Activated T-cell treated with anti-CD3 and anti-CD28 coated beads, Interleukin-2, amount 50 U/mL, for 48 hours (primary cell): ENCODE measurements around the gene FBH1.
"Not testable (repeated sequence)": the region's sequence is repeated elsewhere in the genome, so short reads cannot be mapped to it uniquely, and the experiment has no call there.

Source experiments
- DNase-seq, 2 experiments: peaks; one replicate each; pipeline ENCODE4 v3.0.0-alpha.2; 2020

The FBH1 gene

GRCh38 chr10:5961405-5962100 is 71.5 kb downstream of the FBH1 start:
- DNase-seq: no peak

- DNase-seq: not testable (repeated sequence)
These were observed 72.4 kb downstream of the FBH1 start for GRCh38 chr10:5962358-5962940.

DNA sequence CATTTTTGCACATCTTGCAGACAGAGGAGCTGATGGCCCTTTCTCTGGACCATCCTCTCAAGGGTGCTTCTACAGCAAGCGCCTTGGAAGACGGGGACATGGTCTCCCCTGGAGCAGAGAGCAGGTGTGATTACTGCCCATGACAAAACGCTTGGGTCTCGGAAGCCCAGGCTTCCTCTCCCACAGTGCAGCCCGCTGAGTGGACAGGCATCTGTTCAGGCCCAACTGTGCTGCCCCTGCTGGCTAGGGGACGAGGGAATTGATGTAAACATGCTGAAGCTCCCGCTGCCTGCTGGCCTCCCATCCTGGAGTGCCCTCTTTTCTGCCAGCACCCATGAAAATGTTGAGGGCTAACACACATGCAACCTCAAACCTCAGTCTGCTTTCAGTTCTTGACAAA is 73.0 kb downstream of the FBH1 start:
- no peak for DNase-seq

DNA sequence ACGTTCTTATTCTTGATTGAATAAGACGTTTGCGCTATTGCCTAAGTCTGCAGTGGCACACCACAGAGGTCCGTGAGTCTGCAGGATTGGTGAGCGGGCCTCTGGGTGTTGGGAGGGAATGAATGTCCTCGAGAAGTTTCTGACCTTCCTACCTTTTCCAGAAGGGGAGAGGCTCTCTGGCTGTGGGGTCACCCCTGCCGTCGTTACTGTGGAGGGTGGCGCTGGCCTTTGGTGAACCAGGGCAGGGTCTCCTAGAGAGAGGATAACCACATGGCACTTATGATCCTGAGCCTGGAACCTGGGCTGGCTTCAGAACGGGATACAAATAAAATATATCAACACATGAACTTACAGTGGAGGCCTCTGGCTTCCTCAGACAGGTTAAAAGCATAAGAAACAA is 73.5 kb downstream of the FBH1 start:
- DNase-seq: no peak

DNA sequence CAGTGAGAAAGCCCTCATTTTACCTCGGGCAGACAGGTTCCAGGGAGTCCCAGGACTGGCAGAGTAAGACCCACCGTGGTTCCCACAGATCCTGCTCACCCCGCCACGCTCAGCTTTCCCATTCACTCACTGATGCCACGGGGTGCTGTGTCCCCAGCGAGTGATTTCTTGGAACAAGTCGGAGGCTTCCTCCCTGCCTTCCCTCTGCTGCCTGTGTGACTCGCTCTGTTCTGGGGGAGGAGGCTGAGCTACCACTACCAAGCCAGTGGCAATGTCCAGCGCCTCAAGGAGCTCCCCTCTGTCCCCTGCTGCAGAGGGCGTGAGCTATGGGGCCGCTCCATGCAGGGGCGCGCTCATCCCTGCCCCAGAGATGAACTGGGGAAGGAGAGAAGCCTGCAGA is 74.7 kb downstream of the FBH1 start:
- DNase-seq: no peak

DNA sequence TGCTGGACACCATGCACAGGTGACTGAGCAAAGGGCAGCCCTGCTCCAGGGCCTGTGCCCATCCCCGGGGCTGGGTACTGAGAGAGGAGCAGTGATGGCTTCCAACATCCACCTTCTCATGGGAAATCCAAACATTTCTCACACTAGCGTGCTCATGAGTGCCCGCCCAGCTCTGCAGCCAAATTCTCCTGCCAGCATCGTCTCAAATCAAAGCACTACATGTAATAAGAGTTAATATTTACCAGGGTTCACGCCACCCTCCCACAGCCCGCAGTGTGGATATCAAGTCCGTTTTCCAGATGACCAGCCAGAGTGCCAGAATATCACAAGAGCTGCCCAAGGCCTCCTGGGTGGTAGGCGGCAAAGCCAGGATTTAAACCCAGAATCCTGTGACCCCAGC is 75.2 kb downstream of the FBH1 start:
- no peak for DNase-seq

GRCh38 chr10:5968037-5968680 is 78.1 kb downstream of the FBH1 start:
- peak in 1 of 2 experiments; percentile 11 for DNase-seq

GRCh38 chr10:5968681-5969453 is 78.8 kb downstream of the FBH1 start:
- DNase-seq: no peak

DNA sequence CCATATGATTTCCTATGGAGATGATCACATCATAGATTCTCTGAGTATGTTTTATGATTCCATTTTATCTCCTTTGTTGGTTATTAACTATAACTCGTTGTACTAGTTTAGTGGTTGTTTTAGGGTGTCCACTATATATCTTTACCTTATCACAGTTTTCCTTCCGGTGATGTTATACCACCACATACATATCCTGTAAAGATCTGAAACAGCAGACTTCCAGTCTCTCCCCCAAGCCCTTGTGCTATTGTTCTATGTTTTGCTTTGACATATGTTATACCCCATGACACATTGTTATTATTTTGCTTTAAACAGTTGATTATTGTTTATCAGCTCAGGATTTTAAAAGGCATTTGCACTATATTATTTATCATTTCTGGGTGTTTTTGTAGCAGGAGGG is 80.0 kb downstream of the FBH1 start:
- no peak for DNase-seq

- peak in 1 of 2 experiments; percentile 2 for DNase-seq
These were observed 80.5 kb downstream of the FBH1 start for GRCh38 chr10:5970527-5970926.

GRCh38 chr10:5971315-5971832 is 81.3 kb downstream of the FBH1 start:
- peak; percentile 29 to 44 for DNase-seq

- DNase-seq: peak in 1 of 2 experiments; percentile 13
These were observed 81.8 kb downstream of the FBH1 start for GRCh38 chr10:5971886-5972285.

DNA sequence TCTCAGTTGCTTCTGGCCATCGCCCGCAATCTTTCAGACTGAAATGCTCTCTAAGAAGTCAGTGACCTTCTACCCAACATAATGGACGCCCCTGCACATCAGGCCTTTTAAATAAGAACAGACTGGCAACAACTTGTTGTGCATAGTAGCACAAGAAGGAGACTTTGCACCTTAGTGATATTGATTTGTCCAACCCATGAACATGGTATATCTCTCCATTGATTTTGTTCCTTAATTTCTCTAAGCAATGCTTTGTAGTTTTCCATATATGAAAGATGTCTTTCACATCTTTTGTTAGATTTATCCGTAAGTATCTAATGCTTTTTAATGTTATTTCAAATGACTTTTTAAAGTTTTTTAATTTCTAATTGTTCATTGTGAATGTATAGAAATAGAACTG is 83.0 kb downstream of the FBH1 start:
- peak in 1 of 2 experiments; percentile 1 for DNase-seq

- DNase-seq: peak; percentile 70 to 77
These were observed 85.8 kb downstream of the FBH1 start for GRCh38 chr10:5975641-5976473.

GRCh38 chr10:5976512-5977470 is 86.7 kb downstream of the FBH1 start:
- peak; percentile 75 to 78 for DNase-seq

DNA sequence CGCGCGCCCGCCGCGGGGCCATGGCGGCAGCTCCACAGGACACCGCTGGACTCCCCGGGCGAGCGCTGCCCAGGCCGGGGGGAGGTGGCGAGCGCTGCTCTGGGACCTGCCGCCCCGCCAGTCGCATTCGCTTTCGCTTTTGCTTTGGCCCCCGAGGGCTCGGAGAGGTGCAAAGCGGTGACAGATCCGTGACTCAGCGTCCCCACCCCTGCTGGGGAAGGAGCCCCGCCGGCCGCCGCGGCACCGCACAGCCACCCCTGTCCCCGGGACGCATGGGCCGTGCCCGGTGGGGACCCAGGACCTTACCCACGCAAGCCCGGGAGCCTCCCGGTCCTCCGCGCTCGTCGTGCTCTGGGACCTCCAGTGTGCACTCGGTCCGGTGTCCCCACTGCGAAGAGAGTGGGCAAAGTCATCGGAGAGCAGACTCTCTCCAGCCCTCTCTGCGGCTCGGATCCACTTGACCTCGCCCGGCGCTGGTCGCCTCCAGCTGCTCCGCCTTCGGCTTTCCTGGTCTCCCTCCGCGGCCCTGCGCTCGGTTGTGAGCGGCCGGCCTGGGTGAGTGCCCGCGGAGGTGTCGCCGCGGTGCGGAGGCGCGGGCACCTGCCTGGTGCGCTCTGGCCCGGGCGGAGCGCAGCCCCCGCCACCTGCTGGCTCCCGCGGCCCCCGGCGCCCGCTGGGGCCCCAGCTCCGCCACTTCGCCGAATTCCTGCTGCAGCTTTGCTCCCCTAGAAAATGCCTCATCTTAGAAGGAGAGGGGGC is 87.6 kb downstream of the FBH1 start, which contains the start of gene IL15RA:
Gene IL15RA (minus strand): TSS at position 73 of the 759 bp plus-strand sequence. CDS start 51 bp downstream, at position 22.
- peak; percentile 89 to 93 for DNase-seq

GRCh38 chr10:5978230-5978489 is 88.1 kb downstream of the FBH1 start:
- no peak for DNase-seq

GRCh38 chr10:5981529-5981928 is 91.5 kb downstream of the FBH1 start:
- DNase-seq: peak in 1 of 2 experiments; percentile 5

DNA sequence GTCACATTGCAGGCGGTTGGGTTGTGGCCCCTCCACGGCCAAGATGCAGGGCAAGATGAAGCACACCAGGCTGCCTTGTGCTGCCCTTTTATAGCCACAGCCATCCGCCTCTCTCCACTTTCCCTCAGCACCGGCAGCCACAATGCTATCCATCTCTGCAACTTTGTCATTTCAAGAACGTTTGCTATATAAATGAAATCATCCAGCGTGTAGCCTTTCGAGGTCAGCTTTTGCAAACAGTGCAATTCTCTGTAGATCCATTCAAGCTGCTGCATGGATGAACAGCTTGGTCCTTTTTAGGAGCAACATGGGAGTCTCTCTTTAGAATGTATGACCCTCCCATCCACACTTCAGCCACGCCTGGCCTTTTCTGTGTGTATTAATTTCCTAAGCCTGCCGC is 93.7 kb downstream of the FBH1 start:
- peak in 1 of 2 experiments; percentile 5 for DNase-seq

DNA sequence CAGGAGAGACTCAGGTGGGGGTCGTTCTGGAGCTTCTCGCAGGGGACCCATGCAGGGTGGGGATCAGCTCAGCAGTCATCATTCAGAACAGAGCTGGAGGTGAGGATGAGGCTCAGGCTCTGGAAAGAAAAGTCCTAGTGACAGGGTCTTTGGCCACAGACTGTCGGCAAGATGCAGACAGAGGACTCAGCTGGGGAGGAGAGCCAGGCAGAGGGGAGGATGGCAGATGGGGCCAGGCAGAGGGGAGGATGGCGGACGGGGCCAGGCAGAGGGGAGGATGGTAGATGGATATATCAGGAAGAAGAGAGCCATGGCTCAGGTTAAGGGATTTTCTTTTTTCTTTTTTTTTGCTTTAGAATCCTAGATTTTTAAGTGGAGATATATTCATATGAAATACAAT is 95.0 kb downstream of the FBH1 start:
- peak in 1 of 2 experiments; percentile 4 for DNase-seq
